WTC11 (cell line): ENCODE measurements around the gene FAM228B. TPM values are rescaled to one million over a fixed set of nuclear protein-coding genes. Genes with fewer than 3 reads are reported as not detected.

Source experiments
- ATAC-seq: fragments of 200-7000 bp; cut with Tn5 transposase; 2 replicates; pipeline ENCODE4 v1.10.0; 2021; ENCODE audit warnings: mild to moderate bottlenecking, moderate library complexity
- CTCF ChIA-PET: fragments of 300-600 bp; sonication (Branson Sonifier 250); formaldehyde crosslinking; loops from one replicate; lab custom pipeline; 2021; ENCODE audit warnings: antibody characterized with exemption; lab: Charles Lee
- POLR2A ChIA-PET: fragments of 350-600 bp; sonication (Branson Sonifier 250); formaldehyde crosslinking; loops from one replicate; lab custom pipeline; 2021; ENCODE audit warnings: antibody characterized with exemption; lab: Charles Lee
- DNase-seq: peaks from one replicate; pipeline ENCODE4 v3.0.0; 2021; ENCODE audit warnings: low spot score
- H3K27ac Mint-ChIP-seq: 2 replicates; pipeline ENCODE4 v1.8.0; 2021; ENCODE audit warnings: mixed read lengths
- H3K27me3 Mint-ChIP-seq: 2 replicates; pipeline ENCODE4 v1.8.0; 2021; ENCODE audit warnings: low read depth, mild to moderate bottlenecking, moderate library complexity, mixed read lengths
- H3K36me3 Mint-ChIP-seq: 2 replicates; pipeline ENCODE4 v1.8.0; 2021; ENCODE audit warnings: mixed read lengths
- H3K4me1 Mint-ChIP-seq: 2 replicates; pipeline ENCODE4 v1.8.0; 2022; ENCODE audit warnings: mixed read lengths
- H3K4me3 Mint-ChIP-seq: 2 replicates; pipeline ENCODE4 v1.8.0; 2021; ENCODE audit warnings: mild to moderate bottlenecking, moderate library complexity, mixed read lengths
- H3K9me3 Mint-ChIP-seq: 2 replicates; pipeline ENCODE4 v1.8.0; 2021; ENCODE audit warnings: mixed read lengths
- CREB1 ChIP-seq: sonication (generic); formaldehyde crosslinking; IDR thresholded peaks from 2 replicates; pipeline ENCODE4 v1.8.0; 2023; ENCODE audit warnings: mild to moderate bottlenecking, missing genetic modification reagents
- ELF4 ChIP-seq: sonication (generic); formaldehyde crosslinking; IDR thresholded peaks from 2 replicates; pipeline ENCODE4 v1.8.1; 2022; ENCODE audit warnings: low read depth, mild to moderate bottlenecking, moderate library complexity, missing genetic modification reagents
- EMX1 ChIP-seq: fragments of 250-450 bp; sonication (Bioruptor Pico); IDR thresholded peaks from 2 replicates; pipeline ENCODE4 v1.8.0; 2021; ENCODE audit warnings: mild to moderate bottlenecking
- JAZF1 ChIP-seq: fragments of 250-450 bp; sonication (Bioruptor Pico); IDR thresholded peaks from 2 replicates; pipeline ENCODE4 v1.9.0; 2021; ENCODE audit warnings: moderate library complexity, mild to moderate bottlenecking, inconsistent platforms
- OVOL2 ChIP-seq: fragments of 250-450 bp; sonication (Bioruptor Pico); IDR thresholded peaks from 2 replicates; pipeline ENCODE4 v1.9.0; 2021; ENCODE audit warnings: mild to moderate bottlenecking, borderline replicate concordance
- PREB ChIP-seq: sonication (generic); formaldehyde crosslinking; IDR thresholded peaks from 2 replicates; pipeline ENCODE4 v1.8.1; 2022; ENCODE audit warnings: mild to moderate bottlenecking, missing genetic modification reagents, moderate library complexity, borderline replicate concordance
- SP1 ChIP-seq: sonication (generic); formaldehyde crosslinking; conservative IDR thresholded peaks from 2 replicates; pipeline ENCODE4 v1.8.1; 2022; ENCODE audit warnings: missing genetic modification reagents
- TCF7 ChIP-seq: sonication (generic); formaldehyde crosslinking; IDR thresholded peaks from 2 replicates; pipeline ENCODE4 v1.8.0; 2022; ENCODE audit warnings: mild to moderate bottlenecking, low read depth, missing genetic modification reagents, moderate library complexity
- ZBTB21 ChIP-seq: sonication (generic); formaldehyde crosslinking; IDR thresholded peaks from 2 replicates; pipeline ENCODE4 v1.8.1; 2023; ENCODE audit warnings: mild to moderate bottlenecking, missing genetic modification reagents, borderline replicate concordance
- ZNF232 ChIP-seq: sonication (generic); formaldehyde crosslinking; IDR thresholded peaks from 2 replicates; pipeline ENCODE4 v1.8.0; 2022; ENCODE audit warnings: mild to moderate bottlenecking, missing genetic modification reagents
- total RNA-seq: library from RNA; stranded (reverse); gene quantifications from 3 replicates; pipeline ENCODE4 v1.2.3, GENCODE V29; 2021
- TF ChIP-seq, protein P1 (sequence below): sonication (generic); formaldehyde crosslinking; IDR thresholded peaks from 2 replicates; pipeline ENCODE4 v1.8.0; 2022; ENCODE audit warnings: missing genetic modification reagents
- TF ChIP-seq, protein P2 (sequence below): sonication (generic); formaldehyde crosslinking; IDR thresholded peaks from 2 replicates; pipeline ENCODE4 v1.8.0; 2022; ENCODE audit warnings: mild to moderate bottlenecking, missing genetic modification reagents
- TF ChIP-seq, protein P3 (sequence below): fragments of 250-450 bp; sonication (Bioruptor Pico); IDR thresholded peaks from 2 replicates; pipeline ENCODE4 v1.9.0; 2021; ENCODE audit warnings: mild to moderate bottlenecking

Gene FAM228B
- total RNA-seq, 1 experiment from 2014 or later = 2.7 TPM

DNA sequence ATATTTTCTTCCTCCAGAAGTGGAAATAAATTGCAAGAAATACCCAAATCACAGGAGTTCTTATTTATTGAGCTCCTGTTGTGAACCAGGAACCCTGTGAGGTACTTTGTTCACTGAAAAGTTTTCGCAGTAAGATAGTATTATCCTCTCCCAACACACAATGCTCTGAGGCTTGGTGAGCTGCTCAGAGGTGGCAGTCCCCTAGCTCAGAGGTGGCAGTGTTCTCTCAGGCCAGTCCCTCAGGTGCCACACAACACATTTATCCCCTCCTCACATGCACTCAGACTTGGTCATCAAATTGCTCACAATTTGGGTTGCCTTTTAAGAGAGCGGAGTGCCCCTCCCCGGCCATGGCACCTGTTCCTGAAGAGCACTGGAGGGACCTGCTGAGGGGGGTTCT is 77.5 kb downstream of the FAM228B start (continued):
- TF ChIP-seq, protein P1, sequence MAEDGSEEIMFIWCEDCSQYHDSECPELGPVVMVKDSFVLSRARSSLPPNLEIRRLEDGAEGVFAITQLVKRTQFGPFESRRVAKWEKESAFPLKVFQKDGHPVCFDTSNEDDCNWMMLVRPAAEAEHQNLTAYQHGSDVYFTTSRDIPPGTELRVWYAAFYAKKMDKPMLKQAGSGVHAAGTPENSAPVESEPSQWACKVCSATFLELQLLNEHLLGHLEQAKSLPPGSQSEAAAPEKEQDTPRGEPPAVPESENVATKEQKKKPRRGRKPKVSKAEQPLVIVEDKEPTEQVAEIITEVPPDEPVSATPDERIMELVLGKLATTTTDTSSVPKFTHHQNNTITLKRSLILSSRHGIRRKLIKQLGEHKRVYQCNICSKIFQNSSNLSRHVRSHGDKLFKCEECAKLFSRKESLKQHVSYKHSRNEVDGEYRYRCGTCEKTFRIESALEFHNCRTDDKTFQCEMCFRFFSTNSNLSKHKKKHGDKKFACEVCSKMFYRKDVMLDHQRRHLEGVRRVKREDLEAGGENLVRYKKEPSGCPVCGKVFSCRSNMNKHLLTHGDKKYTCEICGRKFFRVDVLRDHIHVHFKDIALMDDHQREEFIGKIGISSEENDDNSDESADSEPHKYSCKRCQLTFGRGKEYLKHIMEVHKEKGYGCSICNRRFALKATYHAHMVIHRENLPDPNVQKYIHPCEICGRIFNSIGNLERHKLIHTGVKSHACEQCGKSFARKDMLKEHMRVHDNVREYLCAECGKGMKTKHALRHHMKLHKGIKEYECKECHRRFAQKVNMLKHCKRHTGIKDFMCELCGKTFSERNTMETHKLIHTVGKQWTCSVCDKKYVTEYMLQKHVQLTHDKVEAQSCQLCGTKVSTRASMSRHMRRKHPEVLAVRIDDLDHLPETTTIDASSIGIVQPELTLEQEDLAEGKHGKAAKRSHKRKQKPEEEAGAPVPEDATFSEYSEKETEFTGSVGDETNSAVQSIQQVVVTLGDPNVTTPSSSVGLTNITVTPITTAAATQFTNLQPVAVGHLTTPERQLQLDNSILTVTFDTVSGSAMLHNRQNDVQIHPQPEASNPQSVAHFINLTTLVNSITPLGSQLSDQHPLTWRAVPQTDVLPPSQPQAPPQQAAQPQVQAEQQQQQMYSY (CRISPR knock-in tag) = no peak
- TF ChIP-seq ZBTB21 (CRISPR knock-in tag) (no peak), CREB1 (CRISPR knock-in tag) (no peak), PREB (no peak)
- TF ChIP-seq, protein P2, sequence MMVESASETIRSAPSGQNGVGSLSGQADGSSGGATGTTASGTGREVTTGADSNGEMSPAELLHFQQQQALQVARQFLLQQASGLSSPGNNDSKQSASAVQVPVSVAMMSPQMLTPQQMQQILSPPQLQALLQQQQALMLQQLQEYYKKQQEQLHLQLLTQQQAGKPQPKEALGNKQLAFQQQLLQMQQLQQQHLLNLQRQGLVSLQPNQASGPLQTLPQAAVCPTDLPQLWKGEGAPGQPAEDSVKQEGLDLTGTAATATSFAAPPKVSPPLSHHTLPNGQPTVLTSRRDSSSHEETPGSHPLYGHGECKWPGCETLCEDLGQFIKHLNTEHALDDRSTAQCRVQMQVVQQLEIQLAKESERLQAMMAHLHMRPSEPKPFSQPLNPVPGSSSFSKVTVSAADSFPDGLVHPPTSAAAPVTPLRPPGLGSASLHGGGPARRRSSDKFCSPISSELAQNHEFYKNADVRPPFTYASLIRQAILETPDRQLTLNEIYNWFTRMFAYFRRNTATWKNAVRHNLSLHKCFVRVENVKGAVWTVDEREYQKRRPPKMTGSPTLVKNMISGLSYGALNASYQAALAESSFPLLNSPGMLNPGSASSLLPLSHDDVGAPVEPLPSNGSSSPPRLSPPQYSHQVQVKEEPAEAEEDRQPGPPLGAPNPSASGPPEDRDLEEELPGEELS (CRISPR knock-in tag) = no peak

GRCh38 chr2:24203029-24203786 is 79.9 kb downstream of the FAM228B start:
- no peak for DNase-seq
- peak; percentile 79 for ATAC-seq
- no peaks in the 10 kb centered on the region for H3K27me3 Mint-ChIP-seq
- H3K27ac Mint-ChIP-seq = no peak overlapping the region; the same call in 1 of the 2 replicates
- H3K36me3 Mint-ChIP-seq = peaks cover 4% of the 10 kb centered on the region; the same call in 1 of the 2 replicates
- ChIA-PET CTCF (interaction anchor here (1.0 kb wide), 1 partner anchor 379 kb away, joined by 3 read pairs; no protein-coding TSS in a partner anchor), POLR2A (interaction anchor here (0.6 kb wide), 1 partner anchor 152 kb away, joined by 3 read pairs; no protein-coding TSS in a partner anchor)
- TF ChIP-seq OVOL2 = no peak
- no peak for TF ChIP-seq TCF7 (CRISPR knock-in tag)
- no peak for TF ChIP-seq ZNF232 (CRISPR knock-in tag)
- TF ChIP-seq JAZF1 = no peak
- no peak for TF ChIP-seq SP1
- TF ChIP-seq, protein P3, sequence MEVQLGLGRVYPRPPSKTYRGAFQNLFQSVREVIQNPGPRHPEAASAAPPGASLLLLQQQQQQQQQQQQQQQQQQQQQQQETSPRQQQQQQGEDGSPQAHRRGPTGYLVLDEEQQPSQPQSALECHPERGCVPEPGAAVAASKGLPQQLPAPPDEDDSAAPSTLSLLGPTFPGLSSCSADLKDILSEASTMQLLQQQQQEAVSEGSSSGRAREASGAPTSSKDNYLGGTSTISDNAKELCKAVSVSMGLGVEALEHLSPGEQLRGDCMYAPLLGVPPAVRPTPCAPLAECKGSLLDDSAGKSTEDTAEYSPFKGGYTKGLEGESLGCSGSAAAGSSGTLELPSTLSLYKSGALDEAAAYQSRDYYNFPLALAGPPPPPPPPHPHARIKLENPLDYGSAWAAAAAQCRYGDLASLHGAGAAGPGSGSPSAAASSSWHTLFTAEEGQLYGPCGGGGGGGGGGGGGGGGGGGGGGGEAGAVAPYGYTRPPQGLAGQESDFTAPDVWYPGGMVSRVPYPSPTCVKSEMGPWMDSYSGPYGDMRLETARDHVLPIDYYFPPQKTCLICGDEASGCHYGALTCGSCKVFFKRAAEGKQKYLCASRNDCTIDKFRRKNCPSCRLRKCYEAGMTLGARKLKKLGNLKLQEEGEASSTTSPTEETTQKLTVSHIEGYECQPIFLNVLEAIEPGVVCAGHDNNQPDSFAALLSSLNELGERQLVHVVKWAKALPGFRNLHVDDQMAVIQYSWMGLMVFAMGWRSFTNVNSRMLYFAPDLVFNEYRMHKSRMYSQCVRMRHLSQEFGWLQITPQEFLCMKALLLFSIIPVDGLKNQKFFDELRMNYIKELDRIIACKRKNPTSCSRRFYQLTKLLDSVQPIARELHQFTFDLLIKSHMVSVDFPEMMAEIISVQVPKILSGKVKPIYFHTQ (CRISPR knock-in tag) = no peak
- no peak for TF ChIP-seq EMX1 (CRISPR knock-in tag)
- no peak for TF ChIP-seq ELF4 (CRISPR knock-in tag)
- TF ChIP-seq, protein P1 (CRISPR knock-in tag) = no peak
- H3K4me3 Mint-ChIP-seq = no peak overlapping the region
- 0 out of 2 replicates have a peak, but pooled peaks cover 3% of the 10 kb centered on the region for H3K4me1 Mint-ChIP-seq
- no peaks in the 10 kb centered on the region for H3K9me3 Mint-ChIP-seq
